Umbilical cord (tissue), 2 donors: ENCODE results near the gene FFAR3. TPM values are rescaled to one million over a fixed set of nuclear protein-coding genes. Genes with fewer than 3 reads are reported as not detected.
"Not testable (repeated sequence)": the region's sequence is repeated elsewhere in the genome, so short reads cannot be mapped to it uniquely, and the experiment has no call there.

Experiments used
- DNase-seq: peaks from one replicate; pipeline ENCODE4 v3.0.0-alpha.2; 2015; ENCODE audit warnings: low spot score
- total RNA-seq: library from RNA; depleted of rRNA; stranded (reverse); fragments of >200 nt; gene quantifications from one replicate; pipeline ENCODE4 v1.2.3, GENCODE V29; 2014; ENCODE audit warnings: low replicate concordance; ENCODE audit not compliant: insufficient read depth

The FFAR3 gene
- total RNA-seq, 1 donor from 2014 or later = 7.0 TPM

GRCh38 chr19:35349614-35350521 is 8.4 kb upstream of the FFAR3 start:
- no peak for DNase-seq

- DNase-seq = no peak
Measured at GRCh38 chr19:35350591-35350990, 7.7 kb upstream of the FFAR3 start.

GRCh38 chr19:35351411-35352176 is 6.7 kb upstream of the FFAR3 start:
- DNase-seq = no peak

GRCh38 chr19:35352177-35352447 is 6.1 kb upstream of the FFAR3 start:
- DNase-seq = no peak

- peak; percentile 77 for DNase-seq
Measured at GRCh38 chr19:35352448-35353304, 5.6 kb upstream of the FFAR3 start.

GRCh38 chr19:35353635-35354034 is 4.6 kb upstream of the FFAR3 start:
- DNase-seq = no peak

- DNase-seq = no peak
Measured at GRCh38 chr19:35354898-35355297, 3.4 kb upstream of the FFAR3 start.

- DNase-seq = peak; percentile 20
Measured at GRCh38 chr19:35355791-35356460, 2.3 kb upstream of the FFAR3 start.

GRCh38 chr19:35358834-35359233 is 574 bp downstream of the FFAR3 start:
- not testable (repeated sequence) for DNase-seq

GRCh38 chr19:35359395-35359794 is 1.1 kb downstream of the FFAR3 start:
- DNase-seq = not testable (repeated sequence)

GRCh38 chr19:35360081-35360480 is 1.8 kb downstream of the FFAR3 start:
- DNase-seq = not testable (repeated sequence)

- DNase-seq = no peak
Measured at GRCh38 chr19:35360880-35361420, 2.7 kb downstream of the FFAR3 start.

- no peak for DNase-seq
Measured at GRCh38 chr19:35362261-35363000, 4.2 kb downstream of the FFAR3 start.

GRCh38 chr19:35363001-35363590 is 4.8 kb downstream of the FFAR3 start:
- no peak for DNase-seq

- no peak for DNase-seq
Measured at GRCh38 chr19:35363711-35364425, 5.6 kb downstream of the FFAR3 start.

GRCh38 chr19:35365303-35365702 is 7.0 kb downstream of the FFAR3 start:
- no peak for DNase-seq

GRCh38 chr19:35368378-35368777 is 10.1 kb downstream of the FFAR3 start:
- DNase-seq = no peak

GRCh38 chr19:35369522-35369921 is 11.3 kb downstream of the FFAR3 start:
- DNase-seq = no peak

- DNase-seq = no peak
Measured at GRCh38 chr19:35370722-35371121, 12.5 kb downstream of the FFAR3 start, which contains the start of gene GPR42. GPR42 (plus strand) TSS chr19:35371068; CDS start chr19:35371360, 292 bp downstream.
